ENCODE measurements around the gene MTUS2. TPM values are rescaled to one million over a fixed set of nuclear protein-coding genes. Genes with fewer than 3 reads are reported as not detected.

The MTUS2 gene
- polyA plus RNA-seq, 2 of the 4 experiments (the other 2 are of a cell fraction): not detected

DNA sequence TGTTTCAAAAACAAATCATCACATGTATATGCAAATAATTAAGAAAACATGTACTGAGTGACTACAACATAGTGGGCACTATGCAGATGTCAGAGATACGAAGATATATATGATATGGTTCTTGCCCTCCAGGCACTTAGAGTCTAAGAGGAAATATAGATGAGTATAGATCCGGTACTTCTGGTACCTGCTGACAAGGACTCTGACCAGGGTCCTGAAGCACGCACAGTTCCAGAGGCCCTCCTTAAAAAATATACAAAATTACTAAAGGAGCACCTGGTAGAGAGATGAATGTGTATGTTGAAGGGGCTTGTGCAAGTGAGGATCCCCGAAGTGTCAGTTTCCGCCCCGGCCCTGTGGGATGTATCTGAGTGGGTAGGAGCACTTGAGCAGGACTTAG, 31.3 kb downstream of the MTUS2 start:
- Histone ChIP-seq H3K9me3 (no peaks in the 10 kb centered on the region), H3K4me3 (no peak overlapping the region), H3K27ac (no peak overlapping the region), H3K4me1 (no peaks in the 10 kb centered on the region), H3K4me2 (no peak overlapping the region)
- FAIRE-seq (no peak), ATAC-seq (no peak), DNase-seq (ENCODE audit: low read depth in 1 of 2, low spot score in 1 of 2) (no peak)
- POLR2A ChIA-PET: no interaction called here
- CTCF ChIA-PET: no interaction called here
- TF ChIP-seq CHD2 (IDR thresholded peaks at IDR 0.05; ENCODE audit: low read length, partially characterized antibody) (no peak), ATOH8 (CRISPR knock-in tag; IDR thresholded peaks at IDR 0.05; ENCODE audit: low read depth) (no peak), HDAC2 (IDR thresholded peaks at IDR 0.05) (no peak), PHF8 (IDR thresholded peaks at IDR 0.05; ENCODE audit: borderline replicate concordance, low read depth) (no peak)
- 9% methylated on average over 6 of the region's 6 CpGs for WGBS (ENCODE audit: missing lambda C conversion rate)

GRCh38 chr13:28854657-28855056, 34.5 kb downstream of the MTUS2 start:
- no peak for DNase-seq (ENCODE audit: low read depth in 1 of 2, low spot score in 1 of 2)
- no peaks in the 10 kb centered on the region for H3K4me1 ChIP-seq
- CTCF ChIA-PET: no interaction called here
- no peak overlapping the region for H3K4me3 ChIP-seq
- H3K4me2 ChIP-seq: no peak overlapping the region
- H3K9me3 ChIP-seq: no peaks in the 10 kb centered on the region
- H3K27ac ChIP-seq: no peak overlapping the region
- FAIRE-seq: no peak
- ATAC-seq: no peak
- POLR2A ChIA-PET: no interaction called here
- WGBS (ENCODE audit: missing lambda C conversion rate): 1% methylated on average over 4 of the region's 4 CpGs
- no peak for TF ChIP-seq RNF2 (IDR thresholded peaks at IDR 0.05; ENCODE audit: borderline replicate concordance, low read depth)
- TF ChIP-seq HOXB5 (CRISPR knock-in tag; IDR thresholded peaks at IDR 0.05): no peak
- no peak for TF ChIP-seq HEYL (CRISPR knock-in tag; IDR thresholded peaks at IDR 0.05)
- TF ChIP-seq HOXB13 (CRISPR knock-in tag; IDR thresholded peaks at IDR 0.05; ENCODE audit: low read depth): no peak
- TF ChIP-seq NFE2L2 (conservative IDR thresholded peaks at IDR 0.05; ENCODE audit: low read length): no peak
- no peak for TF ChIP-seq HDAC2 (IDR thresholded peaks at IDR 0.05)
- no peak for TF ChIP-seq MAZ (IDR thresholded peaks at IDR 0.05; ENCODE audit: borderline replicate concordance, low read depth, low read length)
- no peak for TF ChIP-seq KDM1A (IDR thresholded peaks at IDR 0.05; ENCODE audit: low read depth)
- TF ChIP-seq JUNB (IDR thresholded peaks at IDR 0.05): no peak
- no peak for TF ChIP-seq SREBF2 (IDR thresholded peaks at IDR 0.05)
- TF ChIP-seq ATOH8 (CRISPR knock-in tag; IDR thresholded peaks at IDR 0.05; ENCODE audit: low read depth): no peak
- TF ChIP-seq CBX2 (IDR thresholded peaks at IDR 0.05; ENCODE audit: borderline replicate concordance, low read depth): no peak

- FAIRE-seq: no peak
These were observed 36.1 kb downstream of the MTUS2 start for GRCh38 chr13:28856287-28856686.

More at GRCh38 chr13:28856287-28856686, 36.1 kb downstream of the MTUS2 start:
- ChIA-PET POLR2A (no interaction called here), CTCF (no interaction called here)
- no peak overlapping the region for H3K4me2 ChIP-seq
- DNase-seq (ENCODE audit: low read depth in 1 of 2, low spot score in 1 of 2) (no peak), ATAC-seq (no peak)
- H3K9me3 ChIP-seq: no peaks in the 10 kb centered on the region
- H3K27ac ChIP-seq: no peak overlapping the region
- TF ChIP-seq MAFK (IDR thresholded peaks at IDR 0.05; ENCODE audit: partially characterized antibody): no peak
- TF ChIP-seq HOXA7 (CRISPR knock-in tag; IDR thresholded peaks at IDR 0.05): no peak
- TF ChIP-seq RNF2 (IDR thresholded peaks at IDR 0.05; ENCODE audit: borderline replicate concordance, low read depth): no peak
- no peak for TF ChIP-seq NR3C1 (IDR thresholded peaks at IDR 0.05)
- no peak for TF ChIP-seq ESRRA (IDR thresholded peaks at IDR 0.05; ENCODE audit: borderline replicate concordance, low read length)
- TF ChIP-seq FOXS1 (CRISPR knock-in tag; IDR thresholded peaks at IDR 0.05): no peak
- no peak for TF ChIP-seq ATOH8 (CRISPR knock-in tag; IDR thresholded peaks at IDR 0.05; ENCODE audit: low read depth)
- no peak for TF ChIP-seq ZC3H11A (IDR thresholded peaks at IDR 0.05)
- no peak for TF ChIP-seq RAD21 (conservative IDR thresholded peaks at IDR 0.05 in 1 of 2, IDR thresholded peaks at IDR 0.05 in 1 of 2)
- TF ChIP-seq, protein P1, sequence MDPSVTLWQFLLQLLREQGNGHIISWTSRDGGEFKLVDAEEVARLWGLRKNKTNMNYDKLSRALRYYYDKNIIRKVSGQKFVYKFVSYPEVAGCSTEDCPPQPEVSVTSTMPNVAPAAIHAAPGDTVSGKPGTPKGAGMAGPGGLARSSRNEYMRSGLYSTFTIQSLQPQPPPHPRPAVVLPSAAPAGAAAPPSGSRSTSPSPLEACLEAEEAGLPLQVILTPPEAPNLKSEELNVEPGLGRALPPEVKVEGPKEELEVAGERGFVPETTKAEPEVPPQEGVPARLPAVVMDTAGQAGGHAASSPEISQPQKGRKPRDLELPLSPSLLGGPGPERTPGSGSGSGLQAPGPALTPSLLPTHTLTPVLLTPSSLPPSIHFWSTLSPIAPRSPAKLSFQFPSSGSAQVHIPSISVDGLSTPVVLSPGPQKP (IDR thresholded peaks at IDR 0.05; ENCODE audit: low read depth, low read length): no peak
- 67% methylated on average over 6 of the region's 6 CpGs for WGBS (ENCODE audit: missing lambda C conversion rate)
- no peaks in the 10 kb centered on the region for H3K4me1 ChIP-seq
- no peak overlapping the region for H3K4me3 ChIP-seq
